ENCODE measurements around the gene SAMD4B. TPM values are rescaled to one million over a fixed set of nuclear protein-coding genes. Genes with fewer than 3 reads are reported as not detected.

Gene SAMD4B
- total and polyA plus RNA-seq, 10 of the 15 experiments (the other 5 are each of a cell fraction or from before 2014, with no cell fraction given): 2.4 to 43.3 (median 23.9) TPM

DNA sequence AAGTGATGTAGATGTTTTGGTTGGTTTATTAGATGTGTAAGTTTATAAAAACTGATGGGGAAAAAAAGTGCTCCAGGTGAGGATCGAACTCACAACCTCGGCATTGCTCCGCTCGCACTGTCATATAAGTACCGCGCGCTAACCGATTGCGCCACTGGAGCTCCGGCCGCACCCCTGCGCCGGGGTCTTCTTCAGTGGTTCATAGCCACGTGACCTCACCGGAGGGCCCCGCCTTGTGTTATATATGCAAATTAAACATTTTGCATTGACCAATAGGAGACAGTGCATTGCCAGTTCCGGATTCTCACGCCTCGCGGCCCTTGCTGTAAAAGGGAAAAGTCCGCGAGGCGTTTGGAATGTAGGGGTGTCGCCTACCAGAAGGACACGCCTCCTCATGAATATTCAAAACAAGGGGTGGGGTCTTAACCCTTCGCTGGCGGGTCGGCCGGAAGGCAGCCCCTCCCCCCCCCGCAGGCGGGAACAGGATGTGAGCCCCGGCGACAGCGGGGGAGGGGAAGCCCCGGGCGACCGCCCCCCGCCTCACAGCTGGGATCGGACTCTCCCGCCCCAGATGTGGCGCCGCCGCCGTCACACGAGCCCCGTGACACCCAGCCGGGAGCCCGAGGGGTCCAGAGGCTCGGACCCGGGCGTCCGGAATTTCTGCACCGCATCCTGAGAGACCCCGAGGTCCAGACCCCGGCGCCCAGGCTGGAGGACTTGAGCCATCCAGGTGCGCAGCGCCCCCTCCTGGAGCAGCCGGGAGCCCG lies 70.1 kb downstream of the SAMD4B start, which contains the start of gene PLEKHG2 (continued):
- TF ChIP-seq, protein P1, sequence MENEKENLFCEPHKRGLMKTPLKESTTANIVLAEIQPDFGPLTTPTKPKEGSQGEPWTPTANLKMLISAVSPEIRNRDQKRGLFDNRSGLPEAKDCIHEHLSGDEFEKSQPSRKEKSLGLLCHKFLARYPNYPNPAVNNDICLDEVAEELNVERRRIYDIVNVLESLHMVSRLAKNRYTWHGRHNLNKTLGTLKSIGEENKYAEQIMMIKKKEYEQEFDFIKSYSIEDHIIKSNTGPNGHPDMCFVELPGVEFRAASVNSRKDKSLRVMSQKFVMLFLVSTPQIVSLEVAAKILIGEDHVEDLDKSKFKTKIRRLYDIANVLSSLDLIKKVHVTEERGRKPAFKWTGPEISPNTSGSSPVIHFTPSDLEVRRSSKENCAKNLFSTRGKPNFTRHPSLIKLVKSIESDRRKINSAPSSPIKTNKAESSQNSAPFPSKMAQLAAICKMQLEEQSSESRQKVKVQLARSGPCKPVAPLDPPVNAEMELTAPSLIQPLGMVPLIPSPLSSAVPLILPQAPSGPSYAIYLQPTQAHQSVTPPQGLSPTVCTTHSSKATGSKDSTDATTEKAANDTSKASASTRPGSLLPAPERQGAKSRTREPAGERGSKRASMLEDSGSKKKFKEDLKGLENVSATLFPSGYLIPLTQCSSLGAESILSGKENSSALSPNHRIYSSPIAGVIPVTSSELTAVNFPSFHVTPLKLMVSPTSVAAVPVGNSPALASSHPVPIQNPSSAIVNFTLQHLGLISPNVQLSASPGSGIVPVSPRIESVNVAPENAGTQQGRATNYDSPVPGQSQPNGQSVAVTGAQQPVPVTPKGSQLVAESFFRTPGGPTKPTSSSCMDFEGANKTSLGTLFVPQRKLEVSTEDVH (IDR thresholded peaks at IDR 0.05; ENCODE audit: low read depth, partially characterized antibody): peak; percentile 55
- no peak for TF ChIP-seq TAF1 (IDR thresholded peaks at IDR 0.05; ENCODE audit: borderline replicate concordance, low read depth, low read length)
- TF ChIP-seq KLF5 (IDR thresholded peaks at IDR 0.05; ENCODE audit: partially characterized antibody): peak; percentile 57
- TF ChIP-seq MTA3 (IDR thresholded peaks at IDR 0.05; ENCODE audit: borderline replicate concordance, low read length): no peak
- no peak for TF ChIP-seq NFIC (IDR thresholded peaks at IDR 0.05; ENCODE audit: low read depth, low read length)
- no peak for TF ChIP-seq RBBP5 (conservative IDR thresholded peaks at IDR 0.05)
- peak; percentile 61; the same call in 1 of the 2 replicates for TF ChIP-seq MYB (IDR thresholded peaks at IDR 0.05; ENCODE audit: borderline replicate concordance, low read depth, low read length)
- no peak for TF ChIP-seq FOXM1 (IDR thresholded peaks at IDR 0.05; ENCODE audit: low read depth, low read length)
- no peak for TF ChIP-seq SP1 (IDR thresholded peaks at IDR 0.05; ENCODE audit: low read depth, low read length)
- peak; percentile 89; the same call in 1 of the 2 replicates for TF ChIP-seq ASH2L (IDR thresholded peaks at IDR 0.05; ENCODE audit: borderline replicate concordance, low read depth)
- no peak for TF ChIP-seq NFYA (IDR thresholded peaks at IDR 0.05; ENCODE audit: borderline replicate concordance, low read depth, low read length)
- TF ChIP-seq ZZZ3 (IDR thresholded peaks at IDR 0.05; ENCODE audit: control insufficient read depth, insufficient read length, low read depth): no peak
- no peak for TF ChIP-seq WRNIP1 (IDR thresholded peaks at IDR 0.05; ENCODE audit: borderline replicate concordance, low read depth, low read length)
- TF ChIP-seq ETV6 (conservative IDR thresholded peaks at IDR 0.05 in 1 of 2, IDR thresholded peaks at IDR 0.05 in 1 of 2; ENCODE audit: borderline replicate concordance in 1 of 2, low read depth in 1 of 2): peak in 1 of 2 experiments; percentile 35; a peak in 1 of 4 replicates
- no peak for TF ChIP-seq HDAC6 (IDR thresholded peaks at IDR 0.05; ENCODE audit: unreplicated experiment)
- TF ChIP-seq PML (IDR thresholded peaks at IDR 0.05; ENCODE audit: low read length): no peak
- peak; percentile 81 to 99 for TF ChIP-seq SRF (IDR thresholded peaks at IDR 0.05; ENCODE audit: low read depth in 2 of 2, low read length in 2 of 2)
- peak; percentile 99 for TF ChIP-seq POU2F2 (IDR thresholded peaks at IDR 0.05; ENCODE audit: borderline replicate concordance, low read depth, low read length)
- TF ChIP-seq DPF2 (IDR thresholded peaks at IDR 0.05): peak; percentile 94
- TF ChIP-seq ATF7 (IDR thresholded peaks at IDR 0.05; ENCODE audit: low read depth): peak; percentile 84
- TF ChIP-seq NFYB (IDR thresholded peaks at IDR 0.05; ENCODE audit: insufficient read depth, low read depth, low read length): peak; percentile 77
- TF ChIP-seq, protein P2, sequence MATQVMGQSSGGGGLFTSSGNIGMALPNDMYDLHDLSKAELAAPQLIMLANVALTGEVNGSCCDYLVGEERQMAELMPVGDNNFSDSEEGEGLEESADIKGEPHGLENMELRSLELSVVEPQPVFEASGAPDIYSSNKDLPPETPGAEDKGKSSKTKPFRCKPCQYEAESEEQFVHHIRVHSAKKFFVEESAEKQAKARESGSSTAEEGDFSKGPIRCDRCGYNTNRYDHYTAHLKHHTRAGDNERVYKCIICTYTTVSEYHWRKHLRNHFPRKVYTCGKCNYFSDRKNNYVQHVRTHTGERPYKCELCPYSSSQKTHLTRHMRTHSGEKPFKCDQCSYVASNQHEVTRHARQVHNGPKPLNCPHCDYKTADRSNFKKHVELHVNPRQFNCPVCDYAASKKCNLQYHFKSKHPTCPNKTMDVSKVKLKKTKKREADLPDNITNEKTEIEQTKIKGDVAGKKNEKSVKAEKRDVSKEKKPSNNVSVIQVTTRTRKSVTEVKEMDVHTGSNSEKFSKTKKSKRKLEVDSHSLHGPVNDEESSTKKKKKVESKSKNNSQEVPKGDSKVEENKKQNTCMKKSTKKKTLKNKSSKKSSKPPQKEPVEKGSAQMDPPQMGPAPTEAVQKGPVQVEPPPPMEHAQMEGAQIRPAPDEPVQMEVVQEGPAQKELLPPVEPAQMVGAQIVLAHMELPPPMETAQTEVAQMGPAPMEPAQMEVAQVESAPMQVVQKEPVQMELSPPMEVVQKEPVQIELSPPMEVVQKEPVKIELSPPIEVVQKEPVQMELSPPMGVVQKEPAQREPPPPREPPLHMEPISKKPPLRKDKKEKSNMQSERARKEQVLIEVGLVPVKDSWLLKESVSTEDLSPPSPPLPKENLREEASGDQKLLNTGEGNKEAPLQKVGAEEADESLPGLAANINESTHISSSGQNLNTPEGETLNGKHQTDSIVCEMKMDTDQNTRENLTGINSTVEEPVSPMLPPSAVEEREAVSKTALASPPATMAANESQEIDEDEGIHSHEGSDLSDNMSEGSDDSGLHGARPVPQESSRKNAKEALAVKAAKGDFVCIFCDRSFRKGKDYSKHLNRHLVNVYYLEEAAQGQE (IDR thresholded peaks at IDR 0.05; ENCODE audit: low read depth, low read length): 0 out of 2 replicates have a peak, but pooled peaks have one; percentile 15
- peak; percentile 44 for TF ChIP-seq RAD21 (IDR thresholded peaks at IDR 0.05; ENCODE audit: insufficient read depth, low read depth, low read length)
- TF ChIP-seq SIN3A (IDR thresholded peaks at IDR 0.05; ENCODE audit: low read depth, low read length): peak; percentile 52; the same call in 1 of the 2 replicates
- peak; percentile 50; the same call in 1 of the 2 replicates for TF ChIP-seq SMC3 (IDR thresholded peaks at IDR 0.05; ENCODE audit: borderline replicate concordance, low read length)
